Smooth muscle cell (in vitro differentiated cells): ENCODE data around the gene PPM1F. TPM values are rescaled to one million over a fixed set of nuclear protein-coding genes. Genes with fewer than 3 reads are reported as not detected.

Experiments
- DNase-seq: peaks from one replicate; lab custom pipeline; 2025; ENCODE audit not compliant: unreplicated experiment; lab: John Stamatoyannopoulos, UW
- H2AFZ ChIP-seq: fragments of 200-600 bp; sonication (generic); 2 replicates; pipeline ENCODE4 v1.6.0; 2016; ENCODE audit warnings: antibody characterized with exemption, low read depth, mild to moderate bottlenecking
- H3F3A ChIP-seq: fragments of 200-600 bp; sonication (generic); 2 replicates; pipeline ENCODE4 v1.6.0; 2017; ENCODE audit warnings: antibody characterized with exemption, low read depth
- H3K27ac ChIP-seq: fragments of 200-600 bp; sonication (generic); 2 replicates; pipeline ENCODE4 v1.5.1; 2016; ENCODE audit warnings: low read depth, mild to moderate bottlenecking
- H3K27me3 ChIP-seq: fragments of 200-600 bp; sonication (generic); 2 replicates; pipeline ENCODE4 v1.6.1; 2016; ENCODE audit warnings: low read depth, mild to moderate bottlenecking
- H3K36me3 ChIP-seq: fragments of 200-600 bp; sonication (generic); 2 replicates; pipeline ENCODE4 v1.5.1; 2016; ENCODE audit warnings: low read depth
- H3K4me1 ChIP-seq: fragments of 200-600 bp; sonication (generic); 2 replicates; pipeline ENCODE4 v1.5.1; 2016; ENCODE audit warnings: low read depth
- H3K4me2 ChIP-seq: fragments of 200-600 bp; sonication (generic); 2 replicates; pipeline ENCODE4 v1.6.0; 2016; ENCODE audit warnings: mild to moderate bottlenecking
- H3K4me3 ChIP-seq: fragments of 200-600 bp; sonication (generic); 2 replicates; pipeline ENCODE4 v1.5.1; 2016; ENCODE audit warnings: mild to moderate bottlenecking
- H3K79me2 ChIP-seq: fragments of 200-600 bp; sonication (generic); 2 replicates; pipeline ENCODE4 v1.6.0; 2016; ENCODE audit warnings: low read depth, mild to moderate bottlenecking
- H3K9ac ChIP-seq: fragments of 200-600 bp; sonication (generic); 2 replicates; pipeline ENCODE4 v1.6.0; 2016; ENCODE audit warnings: low read depth
- H3K9me3 ChIP-seq: fragments of 200-600 bp; sonication (generic); replicated peaks from 2 replicates; pipeline ENCODE4 v1.5.1; 2016; ENCODE audit warnings: low read depth
- H4K20me1 ChIP-seq: fragments of 200-600 bp; sonication (generic); 2 replicates; pipeline ENCODE4 v1.6.0; 2016; ENCODE audit warnings: low read depth
- CTCF ChIP-seq: fragments of 200-600 bp; sonication (generic); IDR thresholded peaks from 2 replicates; pipeline ENCODE4 v1.5.1; 2017; ENCODE audit warnings: borderline replicate concordance, mild to moderate bottlenecking, antibody characterized with exemption; ENCODE audit not compliant: insufficient read depth, poor library complexity, severe bottlenecking
- WGBS: methylation state at CpG from one replicate; pipeline ENCODE4 v1.1.7; 2016; ENCODE audit warnings: low lambda C conversion rate; 5-methylcytosine and 5-hydroxymethylcytosine counted together
- polyA plus RNA-seq: library from polyadenylated mRNA; unstranded; fragments of >200 nt; fragmentation: Nextera tagmentation; extraction: Ambion mirVana; gene quantifications from 2 replicates; pipeline ENCODE4 v1.2.1, GENCODE V29; 2016
- total RNA-seq: library from RNA; depleted of rRNA; stranded (reverse); fragments of >200 nt; gene quantifications from 2 replicates; pipeline ENCODE4 v1.2.3, GENCODE V29; 2014

Gene PPM1F
- total and polyA plus RNA-seq, 2 experiments from 2014 or later = 11.8 to 15.2 TPM

- H3F3A ChIP-seq = peaks cover 7% of the 10 kb centered on the region
- peaks cover 6% of the 10 kb centered on the region for H3K4me1 ChIP-seq
- H3K79me2 ChIP-seq = no peaks in the 10 kb centered on the region
- no peak overlapping the region for H2AFZ ChIP-seq
- H3K27me3 ChIP-seq = no peaks in the 10 kb centered on the region
- TF ChIP-seq CTCF = no peak
- 82% methylated on average over 20 of the region's 20 CpGs for WGBS
- H3K36me3 ChIP-seq = no peaks in the 10 kb centered on the region
- DNase-seq = no peak
- no peaks in the 10 kb centered on the region for H3K9me3 ChIP-seq
- peak overlapping the region; percentile 36 for H3K9ac ChIP-seq
- peak overlapping the region; percentile 64 for H3K4me3 ChIP-seq
- peak overlapping the region; percentile 90 for H3K27ac ChIP-seq
- peak overlapping the region; percentile 86 for H3K4me2 ChIP-seq
- H4K20me1 ChIP-seq = no peaks in the 10 kb centered on the region
Measured at GRCh38 chr22:21937041-21937820, 15.4 kb downstream of the PPM1F start.

- DNase-seq = no peak
- H3K36me3 ChIP-seq = no peaks in the 10 kb centered on the region
- H3K27ac ChIP-seq = peak overlapping the region; percentile 90
- no peak overlapping the region for H2AFZ ChIP-seq
- H3K27me3 ChIP-seq = no peaks in the 10 kb centered on the region
- H3K9ac ChIP-seq = no peak overlapping the region
- no peaks in the 10 kb centered on the region for H3K79me2 ChIP-seq
- H3K4me2 ChIP-seq = no peak overlapping the region
- H3F3A ChIP-seq = peaks cover 6% of the 10 kb centered on the region
- TF ChIP-seq CTCF = no peak
- no peaks in the 10 kb centered on the region for H3K9me3 ChIP-seq
- 97% methylated on average over 15 of the region's 15 CpGs for WGBS
- H3K4me1 ChIP-seq = peaks cover 6% of the 10 kb centered on the region
- no peaks in the 10 kb centered on the region for H4K20me1 ChIP-seq
- H3K4me3 ChIP-seq = no peak overlapping the region
Measured at GRCh38 chr22:21936151-21936775, 16.4 kb downstream of the PPM1F start.

GRCh38 chr22:21933910-21934309 is 18.7 kb downstream of the PPM1F start:
- Histone ChIP-seq H3K4me1 (peaks cover 6% of the 10 kb centered on the region), H3K4me2 (no peak overlapping the region), H3K27me3 (no peaks in the 10 kb centered on the region), H3F3A (peaks cover 6% of the 10 kb centered on the region), H3K4me3 (no peak overlapping the region), H2AFZ (no peak overlapping the region), H3K9me3 (no peaks in the 10 kb centered on the region), H3K27ac (no peak overlapping the region), H3K79me2 (no peaks in the 10 kb centered on the region), H3K9ac (no peak overlapping the region), H4K20me1 (no peaks in the 10 kb centered on the region), H3K36me3 (no peaks in the 10 kb centered on the region)
- 99% methylated on average over 19 of the region's 19 CpGs for WGBS
- no peak for TF ChIP-seq CTCF
- DNase-seq = no peak
